ENCODE data around the gene ADD2.

Gene ADD2

GRCh38 chr2:70716131-70716743 is 51.8 kb downstream of the ADD2 start:
- DNase-seq (ENCODE audit: low read depth): no peak
- no peak overlapping the region for H3K4me3 ChIP-seq (ENCODE audit: low read depth, low read length)

GRCh38 chr2:70715071-70715985 is 52.7 kb downstream of the ADD2 start:
- no peak for TF ChIP-seq POLR2A (IDR thresholded peaks at IDR 0.05; ENCODE audit: extremely low read depth, insufficient read length)
- no peak for TF ChIP-seq MYC (IDR thresholded peaks at IDR 0.05; ENCODE audit: low read depth, low read length)
- TF ChIP-seq CTCF (IDR thresholded peaks at IDR 0.05; ENCODE audit: low read depth, low read length): no peak
- no peak for TF ChIP-seq MAX (IDR thresholded peaks at IDR 0.05; ENCODE audit: low read depth, low read length)
- H3K4me3 ChIP-seq (ENCODE audit: low read depth, low read length): no peak overlapping the region
- DNase-seq (ENCODE audit: low read depth): no peak

More at GRCh38 chr2:70716131-70716743, 51.8 kb downstream of the ADD2 start:
- TF ChIP-seq MAX (IDR thresholded peaks at IDR 0.05; ENCODE audit: low read depth, low read length) (no peak), CTCF (IDR thresholded peaks at IDR 0.05; ENCODE audit: low read depth, low read length) (no peak), POLR2A (IDR thresholded peaks at IDR 0.05; ENCODE audit: extremely low read depth, insufficient read length) (no peak), MYC (IDR thresholded peaks at IDR 0.05; ENCODE audit: low read depth, low read length) (no peak)

- no peak overlapping the region for H3K4me3 ChIP-seq (ENCODE audit: low read depth, low read length)
- no peak for DNase-seq (ENCODE audit: low read depth)
- TF ChIP-seq MYC (IDR thresholded peaks at IDR 0.05; ENCODE audit: low read depth, low read length): no peak
- no peak for TF ChIP-seq CTCF (IDR thresholded peaks at IDR 0.05; ENCODE audit: low read depth, low read length)
- no peak for TF ChIP-seq MAX (IDR thresholded peaks at IDR 0.05; ENCODE audit: low read depth, low read length)
- no peak for TF ChIP-seq POLR2A (IDR thresholded peaks at IDR 0.05; ENCODE audit: extremely low read depth, insufficient read length)
Measured at GRCh38 chr2:70714141-70714905, 53.7 kb downstream of the ADD2 start.

GRCh38 chr2:70712916-70713315 is 55.1 kb downstream of the ADD2 start:
- DNase-seq (ENCODE audit: low read depth): no peak
- TF ChIP-seq CTCF (IDR thresholded peaks at IDR 0.05; ENCODE audit: low read depth, low read length) (no peak), MYC (IDR thresholded peaks at IDR 0.05; ENCODE audit: low read depth, low read length) (no peak), MAX (IDR thresholded peaks at IDR 0.05; ENCODE audit: low read depth, low read length) (no peak), POLR2A (IDR thresholded peaks at IDR 0.05; ENCODE audit: extremely low read depth, insufficient read length) (no peak)
- H3K4me3 ChIP-seq (ENCODE audit: low read depth, low read length): no peak overlapping the region

- DNase-seq (ENCODE audit: low read depth): no peak
- TF ChIP-seq MYC (IDR thresholded peaks at IDR 0.05; ENCODE audit: low read depth, low read length) (no peak), MAX (IDR thresholded peaks at IDR 0.05; ENCODE audit: low read depth, low read length) (no peak), POLR2A (IDR thresholded peaks at IDR 0.05; ENCODE audit: extremely low read depth, insufficient read length) (no peak), CTCF (IDR thresholded peaks at IDR 0.05; ENCODE audit: low read depth, low read length) (no peak)
- H3K4me3 ChIP-seq (ENCODE audit: low read depth, low read length): no peak overlapping the region
Measured at GRCh38 chr2:70711191-70711590, 56.8 kb downstream of the ADD2 start.

Measured in NB4 (cell line).